ENCODE measurements around the gene ZNF862. TPM values are rescaled to one million over a fixed set of nuclear protein-coding genes. Genes with fewer than 3 reads are reported as not detected.

Gene ZNF862
- polyA plus RNA-seq, 3 donors: 1.3 to 18.4 (median 2.7) TPM

GRCh38 chr7:149855361-149856305 is 17.5 kb downstream of the ZNF862 start:
- H3K36me3 Mint-ChIP-seq: peaks cover 23 to 25% of the 10 kb centered on the region in 2 donors

GRCh38 chr7:149856583-149856982 is 18.4 kb downstream of the ZNF862 start:
- Histone ChIP-seq H3K27me3 (ENCODE audit: control insufficient read depth in 2 of 2, insufficient read depth in 2 of 2, low read length in 2 of 2) (no peaks in the 10 kb centered on the region), H3K4me3 (replicated peaks in 1 of 3; ENCODE audit: low read depth in 2 of 3, low read length in 3 of 3) (no peak overlapping the region), H3K9ac (ENCODE audit: insufficient read depth, low read length, poor library complexity, severe bottlenecking) (no peak overlapping the region), H3K4me1 (ENCODE audit: control insufficient read depth in 1 of 2, insufficient read depth in 2 of 2, low read length in 2 of 2) (no peaks in the 10 kb centered on the region), H3K4me2 (replicated peaks; ENCODE audit: extremely low read depth, low read length, poor library complexity, severe bottlenecking) (no peak overlapping the region), H2AFZ (ENCODE audit: insufficient read depth, low read depth, low read length, poor library complexity, severe bottlenecking) (no peak overlapping the region), H3K27ac (ENCODE audit: low read depth in 1 of 2, low read length in 2 of 2) (no peak overlapping the region), H4K20me1 (ENCODE audit: insufficient read depth, low read length) (no peaks in the 10 kb centered on the region), H3K36me3 (replicated peaks in 1 of 2; ENCODE audit: control insufficient read depth in 1 of 2, insufficient read depth in 2 of 2, low read length in 2 of 2) (peaks cover 18 to 38% of the 10 kb centered on the region in 2 donors), H3K79me2 (ENCODE audit: insufficient read depth, low read length) (no peaks in the 10 kb centered on the region), H3K9me3 (replicated peaks in 1 of 2; ENCODE audit: control insufficient read depth in 1 of 2, insufficient read depth in 1 of 2, low read length in 2 of 2) (no peaks in the 10 kb centered on the region)
- Mint-ChIP-seq H3K27me3 (ENCODE audit: low read depth in 3 of 3) (peaks cover 0 to 5% (median 0%) of the 10 kb centered on the region in 3 donors), H3K4me3 (no peak overlapping the region), H3K9me3 (peaks cover 0 to 1% (median 0%) of the 10 kb centered on the region in 7 donors), H3K36me3 (peaks cover 30 to 34% of the 10 kb centered on the region in 2 donors), H3K4me1 (no peaks in the 10 kb centered on the region), H3K27ac (no peak overlapping the region)
- TF ChIP-seq CTCF (IDR thresholded peaks at IDR 0.05): no peak
- intact Hi-C loops (cut with micrococcal nuclease): no loop called here
- 92% methylated on average over 2 of the region's 8 CpGs for WGBS (ENCODE audit: insufficient coverage)
- DNase-seq: no peak

More at GRCh38 chr7:149855361-149856305, 17.5 kb downstream of the ZNF862 start:
- H4K20me1 ChIP-seq (ENCODE audit: insufficient read depth, low read length): no peaks in the 10 kb centered on the region
- H3K4me1 ChIP-seq (ENCODE audit: control insufficient read depth in 1 of 2, insufficient read depth in 2 of 2, low read length in 2 of 2): no peaks in the 10 kb centered on the region
- no peak overlapping the region for H3K4me3 ChIP-seq (replicated peaks in 1 of 3; ENCODE audit: low read depth in 2 of 3, low read length in 3 of 3)
- no peaks in the 10 kb centered on the region for H3K9me3 ChIP-seq (replicated peaks in 1 of 2; ENCODE audit: control insufficient read depth in 1 of 2, insufficient read depth in 1 of 2, low read length in 2 of 2)
- H3K27me3 Mint-ChIP-seq (ENCODE audit: low read depth in 3 of 3): peaks cover 0 to 5% (median 0%) of the 10 kb centered on the region in 3 donors
- no peaks in the 10 kb centered on the region for H3K79me2 ChIP-seq (ENCODE audit: insufficient read depth, low read length)
- no peak overlapping the region for H3K4me3 Mint-ChIP-seq
- no peaks in the 10 kb centered on the region for H3K27me3 ChIP-seq (ENCODE audit: control insufficient read depth in 2 of 2, insufficient read depth in 2 of 2, low read length in 2 of 2)
- H3K4me2 ChIP-seq (replicated peaks; ENCODE audit: extremely low read depth, low read length, poor library complexity, severe bottlenecking): no peak overlapping the region
- no peak overlapping the region for H2AFZ ChIP-seq (ENCODE audit: insufficient read depth, low read depth, low read length, poor library complexity, severe bottlenecking)
- H3K9me3 Mint-ChIP-seq: peaks cover 0 to 1% (median 0%) of the 10 kb centered on the region in 7 donors
- no peak for DNase-seq
- peak overlapping the region in 2 of 7 donors; percentile 1 to 32 for H3K27ac Mint-ChIP-seq
- no peak overlapping the region for H3K9ac ChIP-seq (ENCODE audit: insufficient read depth, low read length, poor library complexity, severe bottlenecking)
- no peak overlapping the region for H3K27ac ChIP-seq (ENCODE audit: low read depth in 1 of 2, low read length in 2 of 2)
- 97% methylated on average over 8 of the region's 16 CpGs for WGBS (ENCODE audit: insufficient coverage)
- no peak for TF ChIP-seq CTCF (IDR thresholded peaks at IDR 0.05)
- peaks cover 14 to 28% of the 10 kb centered on the region in 2 donors for H3K36me3 ChIP-seq (replicated peaks in 1 of 2; ENCODE audit: control insufficient read depth in 1 of 2, insufficient read depth in 2 of 2, low read length in 2 of 2)
- no peaks in the 10 kb centered on the region for H3K4me1 Mint-ChIP-seq
- intact Hi-C loops (cut with micrococcal nuclease): no loop called here

Measured in CD14-positive monocyte (primary cell).